AG04450 (cell line): ENCODE results near the gene SLC30A3. TPM values are rescaled to one million over a fixed set of nuclear protein-coding genes. Genes with fewer than 3 reads are reported as not detected.

Source experiments
- CTCF ChIA-PET: fragments of 300-600, 350-600 bp; formaldehyde crosslinking; extraction: SDS; loops from one replicate; lab custom pipeline; 2022; ENCODE audit warnings: antibody characterized with exemption, inconsistent platforms; lab: Charles Lee
- POLR2A ChIA-PET: fragments of 350-600 bp; formaldehyde crosslinking; extraction: SDS; loops from one replicate; lab custom pipeline; 2021; ENCODE audit warnings: antibody characterized with exemption, inconsistent platforms; lab: Yijun Ruan, JAX
- DNase-seq: peaks from one replicate; pipeline ENCODE4 v3.0.0-alpha.2; 2011; ENCODE audit warnings: low read depth, low spot score
- H3K27ac ChIP-seq: one replicate; pipeline ENCODE4 v1.5.1; 2012; ENCODE audit warnings: low read depth, low read length, control low read depth
- H3K27me3 ChIP-seq: one replicate; pipeline ENCODE4 v1.6.0; 2012; ENCODE audit warnings: low read length; ENCODE audit not compliant: control insufficient read depth, insufficient read depth
- H3K4me3 ChIP-seq: 2 replicates; pipeline ENCODE4 v1.5.1; 2011; ENCODE audit warnings: mild to moderate bottlenecking, low read depth, low read length, control low read depth
- H3K9me3 ChIP-seq: 2 replicates; pipeline ENCODE4 v1.5.1; 2012; ENCODE audit warnings: low read length; ENCODE audit not compliant: control insufficient read depth, insufficient read depth
- CTCF ChIP-seq: IDR thresholded peaks from 2 replicates; pipeline ENCODE4 v1.5.1; 2011; ENCODE audit warnings: low read depth, low read length, control low read depth, inconsistent platforms
- polyA plus RNA-seq: library from polyadenylated mRNA; depleted of rRNA; stranded (reverse); fragments of >200 nt; gene quantifications from 2 replicates; pipeline ENCODE4 v1.2.3, GENCODE V29; 2011

Gene SLC30A3
- polyA plus RNA-seq, 1 experiment, result 0.07 TPM

GRCh38 chr2:27307545-27308358, 44.9 kb upstream of the SLC30A3 start:
- POLR2A ChIA-PET, result no interaction called here
- no peak for DNase-seq
- CTCF ChIA-PET, result interaction anchor here (1.1 kb wide), 1 partner anchor 28 kb away, joined by 6 read pairs; no protein-coding TSS in a partner anchor

GRCh38 chr2:27307287-27307544, 44.4 kb upstream of the SLC30A3 start:
- CTCF ChIA-PET, result no interaction called here

More at GRCh38 chr2:27307545-27308358, 44.9 kb upstream of the SLC30A3 start:
- Histone ChIP-seq H3K27ac (no peak overlapping the region), H3K27me3 (peaks cover 38% of the 10 kb centered on the region), H3K4me3 (no peak overlapping the region), H3K9me3 (peaks cover 5% of the 10 kb centered on the region; the same call in 1 of the 2 replicates)
- no peak for TF ChIP-seq CTCF

GRCh38 chr2:27306573-27307286, 43.9 kb upstream of the SLC30A3 start:
- 0 out of 2 replicates have a peak, but pooled peaks have one; percentile 12 for TF ChIP-seq CTCF
- POLR2A ChIA-PET, result no interaction called here
- Histone ChIP-seq H3K4me3 (no peak overlapping the region), H3K27me3 (peaks cover 38% of the 10 kb centered on the region), H3K27ac (no peak overlapping the region), H3K9me3 (peaks cover 5% of the 10 kb centered on the region; the same call in 1 of the 2 replicates)
- no peak for DNase-seq
- CTCF ChIA-PET, result no interaction called here

More at GRCh38 chr2:27307287-27307544, 44.4 kb upstream of the SLC30A3 start:
- no peak overlapping the region for H3K27ac ChIP-seq
- no peak for TF ChIP-seq CTCF
- H3K4me3 ChIP-seq, result no peak overlapping the region
- peaks cover 5% of the 10 kb centered on the region; the same call in 1 of the 2 replicates for H3K9me3 ChIP-seq
- no peak for DNase-seq
- peaks cover 38% of the 10 kb centered on the region for H3K27me3 ChIP-seq
- POLR2A ChIA-PET, result no interaction called here

- ChIA-PET POLR2A (interaction anchor here (0.5 kb wide), 1 partner anchor 135 kb away, joined by 4 read pairs; no protein-coding TSS in a partner anchor), CTCF (interaction anchor here (3.9 kb wide), 1 partner anchor 207 kb away, joined by 56 read pairs; no protein-coding TSS in a partner anchor)
- Histone ChIP-seq H3K4me3 (no peak overlapping the region), H3K27me3 (peaks cover 38% of the 10 kb centered on the region), H3K27ac (no peak overlapping the region), H3K9me3 (peaks cover 5% of the 10 kb centered on the region; the same call in 1 of the 2 replicates)
- no peak for DNase-seq
- TF ChIP-seq CTCF, result no peak
Measured at GRCh38 chr2:27306136-27306535, 43.3 kb upstream of the SLC30A3 start.
